Gastroesophageal sphincter (tissue), 4 donors: ENCODE measurements around the gene CACNA1D. TPM values are rescaled to one million over a fixed set of nuclear protein-coding genes. Genes with fewer than 3 reads are reported as not detected.

Experiments
- ATAC-seq: fragments of 150-250 bp; one replicate; pipeline ENCODE4 v1.9.1; 2016; ENCODE audit warnings: mild to moderate bottlenecking, moderate library complexity
- H3K27ac ChIP-seq, 4 donors: fragments of 200-600 bp; sonication (generic) in 3 of 4; 1 replicate in 3 of 4; 2 replicates in 1 of 4; pipeline ENCODE4 v1.5.1; 2016 to 2019
- H3K27me3 ChIP-seq: fragments of 200-600 bp; sonication (generic); one replicate; pipeline ENCODE4 v1.5.1; 2019
- H3K36me3 ChIP-seq, 2 donors: fragments of 200-600 bp; sonication (generic); one replicate each; pipeline ENCODE4 v1.5.1; 2019; ENCODE audit warnings: control low read depth in 1 of 2
- H3K4me1 ChIP-seq, 3 donors: fragments of 200-600 bp; sonication (generic); 1 replicate in 2 of 3; 2 replicates in 1 of 3; pipeline ENCODE4 v1.5.1; 2016 to 2019; ENCODE audit warnings: control low read depth in 2 of 3
- H3K4me3 ChIP-seq, 2 donors: fragments of 200-600 bp; sonication (generic); one replicate each; pipeline ENCODE4 v1.5.1; 2019; ENCODE audit warnings: mild to moderate bottlenecking in 1 of 2, moderate library complexity in 1 of 2
- H3K9me3 ChIP-seq, 3 donors: fragments of 200-600 bp; sonication (generic); one replicate each; pipeline ENCODE4 v1.5.1; 2017 to 2019; ENCODE audit warnings: control low read depth in 2 of 3
- EP300 ChIP-seq: sonication (generic); formaldehyde crosslinking; IDR thresholded peaks from one replicate; pipeline ENCODE4 v1.6.1; 2017; ENCODE audit warnings: antibody characterized with exemption, mild to moderate bottlenecking
- POLR2A ChIP-seq, 2 donors: fragments of 450-650 bp; IDR thresholded peaks; one replicate each; pipeline ENCODE4 v1.6.1; 2017; ENCODE audit warnings: antibody characterized with exemption in 2 of 2, mild to moderate bottlenecking in 2 of 2, moderate library complexity in 1 of 2
- POLR2AphosphoS5 ChIP-seq: sonication (generic); formaldehyde crosslinking; IDR thresholded peaks from one replicate; pipeline ENCODE4 v1.6.1; 2017; ENCODE audit warnings: antibody characterized with exemption
- WGBS, 2 donors: methylation state at CpG; one replicate each; pipeline ENCODE4 v1.1.5; 2018; ENCODE audit warnings: low coverage in 1 of 2; 5-methylcytosine and 5-hydroxymethylcytosine counted together
- total RNA-seq, 4 donors: library from RNA; depleted of rRNA; stranded (reverse); fragments of >200 nt; gene quantifications; one replicate each; pipeline ENCODE4 v1.1.0, GENCODE V29; 2016
- TF ChIP-seq, protein P1 (sequence below), 4 experiments: fragments of 200-600 bp in 2 of 4; fragments of 450-650 bp in 2 of 4; sonication (generic) in 1 of 4; IDR thresholded peaks; one replicate each; pipeline ENCODE4 v1.5.1; 2017 to 2019; ENCODE audit warnings: antibody characterized with exemption in 4 of 4, mild to moderate bottlenecking in 2 of 4, moderate library complexity in 2 of 4

Gene CACNA1D
- total RNA-seq, 4 donors from 2014 or later, result 0.52 to 5.7 (median 3.6) TPM

DNA sequence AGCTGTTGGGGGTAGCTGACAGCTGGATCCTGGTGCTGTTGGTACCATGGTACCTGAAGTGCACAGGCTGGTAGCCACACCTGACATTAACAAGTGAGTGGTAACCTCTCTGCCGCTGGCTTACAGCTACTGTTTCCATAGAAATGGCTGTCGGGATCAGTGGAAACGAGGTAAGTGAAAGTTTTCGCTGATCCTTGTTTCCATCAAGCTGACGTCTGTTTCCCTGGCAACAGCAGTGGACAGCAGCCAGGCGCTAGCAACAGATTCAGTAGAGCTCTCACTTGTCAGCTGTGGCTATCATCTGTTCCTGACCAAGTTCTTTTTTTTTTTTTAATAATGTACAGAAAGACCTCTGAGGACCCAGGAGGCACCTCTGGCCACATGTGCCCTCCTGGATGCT, 185.6 kb downstream of the CACNA1D start:
- H3K27me3 ChIP-seq, result peaks cover 5% of the 10 kb centered on the region
- H3K4me3 ChIP-seq, result no peak overlapping the region
- WGBS, 2 donors, result 2% methylated on average over 6 of the region's 6 CpGs; no CpG with 5 or more reads in 1 of the 2 donors
- H3K4me1 ChIP-seq, result peaks cover 0 to 11% (median 0%) of the 10 kb centered on the region in 3 donors
- no peak overlapping the region for H3K27ac ChIP-seq
- TF ChIP-seq EP300 (no peak), POLR2AphosphoS5 (no peak), POLR2A (IDR thresholded peaks at IDR 0.05) (no peak)
- TF ChIP-seq, protein P1, sequence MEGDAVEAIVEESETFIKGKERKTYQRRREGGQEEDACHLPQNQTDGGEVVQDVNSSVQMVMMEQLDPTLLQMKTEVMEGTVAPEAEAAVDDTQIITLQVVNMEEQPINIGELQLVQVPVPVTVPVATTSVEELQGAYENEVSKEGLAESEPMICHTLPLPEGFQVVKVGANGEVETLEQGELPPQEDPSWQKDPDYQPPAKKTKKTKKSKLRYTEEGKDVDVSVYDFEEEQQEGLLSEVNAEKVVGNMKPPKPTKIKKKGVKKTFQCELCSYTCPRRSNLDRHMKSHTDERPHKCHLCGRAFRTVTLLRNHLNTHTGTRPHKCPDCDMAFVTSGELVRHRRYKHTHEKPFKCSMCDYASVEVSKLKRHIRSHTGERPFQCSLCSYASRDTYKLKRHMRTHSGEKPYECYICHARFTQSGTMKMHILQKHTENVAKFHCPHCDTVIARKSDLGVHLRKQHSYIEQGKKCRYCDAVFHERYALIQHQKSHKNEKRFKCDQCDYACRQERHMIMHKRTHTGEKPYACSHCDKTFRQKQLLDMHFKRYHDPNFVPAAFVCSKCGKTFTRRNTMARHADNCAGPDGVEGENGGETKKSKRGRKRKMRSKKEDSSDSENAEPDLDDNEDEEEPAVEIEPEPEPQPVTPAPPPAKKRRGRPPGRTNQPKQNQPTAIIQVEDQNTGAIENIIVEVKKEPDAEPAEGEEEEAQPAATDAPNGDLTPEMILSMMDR (IDR thresholded peaks at IDR 0.05), result no peak
- ATAC-seq, result no peak
- no peaks in the 10 kb centered on the region for H3K9me3 ChIP-seq
- H3K36me3 ChIP-seq, result no peaks in the 10 kb centered on the region

DNA sequence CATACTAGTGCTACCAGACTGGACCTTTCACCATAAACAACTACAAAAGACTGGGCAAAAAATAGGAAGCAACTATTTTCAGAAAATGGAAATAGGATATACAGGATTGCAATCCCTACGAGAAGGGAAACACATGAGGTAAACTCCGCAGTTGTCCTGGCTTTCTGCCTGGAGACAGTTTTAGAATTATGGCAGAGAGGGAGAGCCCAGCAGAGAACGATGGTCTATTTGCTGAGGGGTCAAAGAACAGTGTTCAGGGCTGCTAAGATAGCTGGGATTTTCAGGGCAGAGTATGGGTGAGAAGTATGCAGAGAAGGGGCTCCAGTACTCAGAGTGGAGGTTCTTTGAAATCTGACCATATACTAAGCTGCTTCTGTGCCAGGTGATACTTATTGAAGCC, 188.4 kb downstream of the CACNA1D start:
- peaks cover 0 to 11% (median 0%) of the 10 kb centered on the region in 3 donors for H3K4me1 ChIP-seq
- no peak overlapping the region for H3K4me3 ChIP-seq
- H3K27me3 ChIP-seq, result peaks cover 5% of the 10 kb centered on the region
- H3K36me3 ChIP-seq, result no peaks in the 10 kb centered on the region
- H3K27ac ChIP-seq, result no peak overlapping the region
- ATAC-seq, result no peak
- WGBS, 2 donors, result 47 to 51% methylated on average over 3 of the region's 3 CpGs
- no peak for TF ChIP-seq POLR2A (IDR thresholded peaks at IDR 0.05)
- no peak for TF ChIP-seq EP300
- no peak for TF ChIP-seq POLR2AphosphoS5
- TF ChIP-seq, protein P1 (IDR thresholded peaks at IDR 0.05), result no peak
- no peaks in the 10 kb centered on the region for H3K9me3 ChIP-seq

DNA sequence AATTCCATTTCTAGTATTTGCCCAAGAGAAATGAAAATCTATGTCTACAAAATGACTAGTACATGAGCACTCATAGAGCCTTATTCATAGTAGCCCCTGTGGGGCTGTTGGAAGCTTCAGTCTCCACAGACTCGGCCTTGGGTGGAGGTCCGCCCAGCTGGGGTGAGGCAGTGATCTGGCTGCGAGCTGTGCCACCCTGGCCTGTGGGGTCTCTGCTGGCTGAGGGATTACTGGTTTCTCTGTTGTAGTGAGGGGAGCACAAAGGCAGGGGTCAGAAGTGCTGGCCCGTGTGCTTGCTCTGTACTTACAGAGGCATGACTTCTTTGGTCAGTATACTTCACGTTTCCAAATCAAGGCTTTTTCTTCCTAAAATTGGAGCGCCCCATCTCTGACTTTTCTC, 193.7 kb downstream of the CACNA1D start:
- H3K4me1 ChIP-seq, result no peaks in the 10 kb centered on the region
- ATAC-seq, result no peak
- TF ChIP-seq POLR2A (IDR thresholded peaks at IDR 0.05) (no peak), POLR2AphosphoS5 (no peak), EP300 (no peak)
- TF ChIP-seq, protein P1 (IDR thresholded peaks at IDR 0.05), result no peak
- H3K9me3 ChIP-seq, result no peaks in the 10 kb centered on the region
- H3K27ac ChIP-seq, result no peak overlapping the region
- H3K27me3 ChIP-seq, result no peaks in the 10 kb centered on the region
- H3K36me3 ChIP-seq, result no peaks in the 10 kb centered on the region
- no peak overlapping the region for H3K4me3 ChIP-seq
- 72 to 81% methylated on average over 3 to 5 of the region's 6 CpGs for WGBS, 2 donors

DNA sequence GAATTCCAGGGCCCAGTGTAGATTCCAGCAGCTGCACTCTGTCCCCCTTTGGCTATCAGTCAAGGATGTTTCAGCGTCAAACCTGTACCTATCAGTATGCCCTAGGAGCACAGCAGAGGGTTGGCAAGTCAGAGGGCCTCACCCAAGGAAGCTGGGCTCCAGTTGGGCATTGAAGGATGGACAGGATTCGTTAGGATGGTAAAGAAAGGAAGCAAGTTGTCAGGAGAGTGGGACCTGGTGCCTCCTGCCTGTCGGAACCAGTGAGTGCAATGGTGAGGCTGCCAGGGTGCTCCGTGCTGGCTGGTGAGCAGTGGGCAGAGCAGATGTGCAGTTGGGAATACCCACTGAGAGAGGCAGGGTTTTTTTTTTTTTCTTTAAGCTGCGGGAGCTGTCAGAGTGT, 194.6 kb downstream of the CACNA1D start:
- TF ChIP-seq EP300 (no peak), POLR2A (IDR thresholded peaks at IDR 0.05) (no peak), POLR2AphosphoS5 (no peak)
- TF ChIP-seq, protein P1 (IDR thresholded peaks at IDR 0.05), result no peak
- no peak for ATAC-seq

DNA sequence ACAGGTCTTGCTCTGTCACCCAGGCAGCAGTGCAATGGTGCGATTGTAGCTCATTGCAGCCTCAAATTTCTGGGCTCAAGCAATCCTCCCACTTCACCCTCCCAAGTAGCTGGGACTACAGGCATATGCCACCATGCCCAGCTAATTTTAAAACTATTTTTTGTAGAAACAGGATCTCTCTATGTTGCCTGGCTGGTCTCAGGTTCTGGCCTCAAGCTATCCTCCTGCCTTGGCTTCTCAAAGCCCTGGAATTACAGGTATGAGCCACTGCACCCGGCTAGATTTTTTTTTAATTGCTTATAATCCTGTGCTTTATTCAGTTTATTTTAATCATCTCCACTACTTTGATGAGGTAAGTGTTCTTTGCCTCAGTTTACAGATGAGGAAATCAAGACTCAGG, 195.3 kb downstream of the CACNA1D start:
- Histone ChIP-seq H3K27me3 (no peaks in the 10 kb centered on the region), H3K4me3 (no peak overlapping the region), H3K4me1 (no peaks in the 10 kb centered on the region), H3K9me3 (no peaks in the 10 kb centered on the region), H3K36me3 (no peaks in the 10 kb centered on the region), H3K27ac (no peak overlapping the region)
- TF ChIP-seq POLR2AphosphoS5 (no peak), EP300 (no peak), POLR2A (IDR thresholded peaks at IDR 0.05) (no peak)
- TF ChIP-seq, protein P1 (IDR thresholded peaks at IDR 0.05), result no peak
- WGBS, 2 donors, result 78 to 85% methylated on average over 2 of the region's 2 CpGs
- ATAC-seq, result no peak

More for the DNA sequence above, 194.6 kb downstream of the CACNA1D start:
- no peak overlapping the region for H3K27ac ChIP-seq
- no peaks in the 10 kb centered on the region for H3K27me3 ChIP-seq
- no peaks in the 10 kb centered on the region for H3K9me3 ChIP-seq
- no peak overlapping the region for H3K4me3 ChIP-seq
- WGBS, 2 donors, result 56 to 62% methylated on average over 3 of the region's 5 CpGs
- H3K4me1 ChIP-seq, result no peaks in the 10 kb centered on the region
- H3K36me3 ChIP-seq, result no peaks in the 10 kb centered on the region
